GM21360 (cell line): ENCODE measurements around the gene SEMA3G.

Source experiments
- ATAC-seq: cut with Tn5 transposase; IDR thresholded peaks from one replicate; pipeline ENCODE4 v1.9.1; 2021; ENCODE audit warnings: mild to moderate bottlenecking, moderate library complexity; ENCODE audit not compliant: unreplicated experiment

The SEMA3G gene

GRCh38 chr3:52423173-52423572 is 21.7 kb downstream of the SEMA3G start:
- ATAC-seq: no peak

- ATAC-seq: no peak
These were observed 22.2 kb downstream of the SEMA3G start for GRCh38 chr3:52422669-52423068.

GRCh38 chr3:52420388-52420787 is 24.5 kb downstream of the SEMA3G start:
- no peak for ATAC-seq

DNA sequence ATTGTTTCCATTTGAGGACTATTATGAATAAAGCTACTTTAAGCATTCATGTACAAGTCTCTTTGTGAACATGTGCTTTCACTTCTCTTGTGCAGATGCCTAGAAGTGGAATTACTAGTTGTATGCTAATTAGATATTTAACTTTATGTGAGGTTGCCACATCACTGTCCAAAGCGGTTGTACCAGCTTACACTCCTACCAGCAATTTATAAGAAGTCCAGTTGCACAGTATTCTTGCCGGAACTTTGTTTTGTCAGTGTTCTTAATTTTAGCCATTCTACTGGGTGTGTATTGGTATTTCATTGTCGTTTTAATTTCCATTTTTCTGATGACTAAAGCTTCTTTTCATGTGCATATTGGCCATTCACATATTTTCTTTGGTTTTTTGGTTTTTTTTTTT is 29.1 kb downstream of the SEMA3G start:
- no peak for ATAC-seq

DNA sequence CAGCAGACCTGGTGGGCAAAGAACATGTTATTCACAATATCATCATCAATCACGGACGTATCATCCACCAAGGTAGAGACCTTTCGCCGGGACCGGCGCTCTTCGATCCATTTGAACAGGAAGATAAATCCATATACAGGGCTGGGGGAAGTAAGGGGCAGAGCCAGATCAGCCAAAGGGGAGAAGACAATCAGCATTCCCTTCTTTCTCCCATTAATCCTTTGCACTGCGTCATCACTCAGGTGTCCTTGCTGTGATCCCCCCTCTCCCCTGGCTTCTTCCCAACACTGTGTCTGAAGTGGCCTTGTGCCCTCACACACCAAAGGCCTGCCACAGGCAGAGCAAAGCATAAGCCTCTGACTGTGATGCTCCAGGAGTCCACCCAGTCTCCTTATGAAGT is 36.4 kb downstream of the SEMA3G start:
- ATAC-seq: no peak

DNA sequence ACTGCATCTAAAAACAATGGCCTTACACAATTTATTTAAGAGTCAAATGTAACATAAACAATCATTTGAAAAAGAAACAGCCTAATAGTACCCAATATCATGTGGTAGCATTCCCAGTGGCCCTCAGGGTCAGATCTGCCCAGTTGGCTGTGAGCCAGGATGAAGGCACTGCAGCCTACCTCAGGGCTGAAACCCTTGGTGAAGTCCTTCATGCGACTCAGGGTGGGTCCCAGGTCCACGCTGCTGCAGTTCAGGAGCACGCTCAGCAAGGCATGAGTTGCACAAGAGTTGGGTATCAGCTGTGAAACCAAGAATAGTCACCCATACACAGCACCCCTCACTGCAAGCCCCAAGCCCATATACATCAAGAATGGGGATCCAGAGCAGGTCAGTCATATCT is 37.1 kb downstream of the SEMA3G start:
- no peak for ATAC-seq

- no peak for ATAC-seq
These were observed 38.0 kb downstream of the SEMA3G start for GRCh38 chr3:52406791-52407510.

DNA sequence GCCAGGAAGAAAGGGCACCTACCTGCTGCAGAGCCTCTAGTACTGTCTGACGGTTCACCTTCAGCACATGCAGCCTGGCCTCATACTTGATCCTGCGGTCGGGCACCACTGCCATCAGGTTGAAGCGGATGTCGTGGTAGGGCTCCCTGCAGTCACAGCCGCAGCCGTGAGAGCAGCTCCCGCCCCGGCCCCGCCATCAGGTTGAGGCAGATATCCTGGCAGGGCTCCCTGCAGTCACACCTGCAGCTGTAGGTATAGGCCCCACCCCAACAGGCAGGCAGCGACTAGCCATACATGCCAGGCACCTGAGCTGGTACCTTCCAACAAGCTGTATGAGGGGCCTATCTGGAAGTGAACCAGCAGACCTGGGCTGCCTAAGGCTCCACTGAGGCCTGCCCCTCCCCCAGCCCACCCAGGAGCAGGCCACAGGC is 38.7 kb downstream of the SEMA3G start:
- no peak for ATAC-seq

- ATAC-seq: no peak
These were observed 39.2 kb downstream of the SEMA3G start for GRCh38 chr3:52405601-52406110.

DNA sequence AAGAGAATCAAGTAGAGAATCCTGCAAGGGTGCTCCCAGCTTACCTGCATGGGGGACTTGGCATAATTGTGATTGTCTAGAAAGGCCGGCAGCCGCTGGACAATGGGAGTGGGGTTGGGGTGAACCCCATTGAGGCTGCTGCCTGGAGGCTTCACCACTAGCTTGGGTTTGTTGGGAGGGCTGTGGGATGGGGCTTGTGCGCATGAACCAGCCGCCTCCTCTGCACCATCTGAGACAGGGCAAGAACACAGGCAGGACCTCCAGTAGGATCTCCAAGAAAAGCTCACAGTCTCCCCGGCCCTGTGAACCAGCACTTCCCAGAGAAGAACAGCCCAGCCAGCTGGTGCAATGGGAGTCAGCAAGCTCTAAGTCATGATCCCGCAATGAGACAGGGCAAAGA is 39.8 kb downstream of the SEMA3G start:
- ATAC-seq: no peak

- no peak for ATAC-seq
These were observed 40.5 kb downstream of the SEMA3G start for GRCh38 chr3:52404391-52404790.

GRCh38 chr3:52403955-52404354 is 40.9 kb downstream of the SEMA3G start:
- ATAC-seq: no peak

- no peak for ATAC-seq
These were observed 41.5 kb downstream of the SEMA3G start for GRCh38 chr3:52403271-52403841.

- ATAC-seq: no peak
These were observed 42.1 kb downstream of the SEMA3G start for GRCh38 chr3:52402706-52403270.

GRCh38 chr3:52402101-52402521 is 42.8 kb downstream of the SEMA3G start:
- no peak for ATAC-seq

GRCh38 chr3:52401551-52401950 is 43.4 kb downstream of the SEMA3G start:
- no peak for ATAC-seq

DNA sequence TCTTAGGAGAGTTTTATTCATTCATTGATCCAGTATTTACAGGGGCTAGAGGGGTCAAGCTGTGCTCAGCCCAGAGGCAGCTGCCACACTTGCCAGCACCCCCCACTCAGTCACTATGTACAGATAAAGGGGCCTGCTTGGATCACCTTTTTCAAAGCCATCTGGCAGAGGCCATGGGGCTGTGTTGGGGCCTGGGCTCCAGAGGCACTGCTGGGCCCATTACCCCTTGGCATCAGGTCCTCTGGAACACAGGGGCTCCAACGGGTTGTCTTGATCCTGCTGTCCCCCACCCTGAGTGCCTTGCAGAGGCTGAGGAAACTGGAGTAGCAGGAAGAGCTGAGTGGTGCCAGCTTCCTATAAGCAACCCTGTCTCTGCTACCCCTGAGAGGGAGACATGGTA is 43.9 kb downstream of the SEMA3G start:
- ATAC-seq: no peak

- ATAC-seq: no peak
These were observed 44.6 kb downstream of the SEMA3G start for GRCh38 chr3:52400275-52400793.

GRCh38 chr3:52399593-52399992 is 45.3 kb downstream of the SEMA3G start:
- ATAC-seq: no peak

DNA sequence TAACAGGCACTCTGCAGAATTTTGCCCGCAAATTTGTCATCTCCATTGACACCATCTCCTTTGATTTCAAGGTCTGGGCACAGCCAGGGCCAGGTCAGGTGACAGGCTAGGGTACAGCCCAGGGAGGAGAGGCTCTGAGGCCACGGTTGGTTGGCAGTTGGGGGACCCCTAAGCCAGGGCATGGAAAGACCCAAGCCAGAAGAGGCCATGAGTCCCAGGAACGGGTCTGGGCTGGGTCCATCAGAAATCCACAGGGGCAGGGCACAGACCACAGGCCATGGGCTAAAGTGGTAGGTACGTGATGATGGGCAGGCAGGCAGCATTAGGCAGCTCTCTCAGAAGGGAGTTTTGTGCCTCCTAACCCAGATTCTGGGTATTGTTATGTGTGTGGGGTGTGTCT is 45.8 kb downstream of the SEMA3G start:
- ATAC-seq: no peak

GRCh38 chr3:52398670-52399081 is 46.2 kb downstream of the SEMA3G start:
- no peak for ATAC-seq
